ACHN (cell line): Measurements from ENCODE around the gene GABBR1.
A peak's percentile ranks its signal among the peaks of the same experiment; 100 is the strongest.

Source experiments
- DNase-seq: peaks from one replicate; pipeline ENCODE4 v3.0.0-alpha.2; 2015
- in situ Hi-C: cut with HindIII; loops from 2 replicates; pipeline ENCODE4 v1.10.0; 2017; ENCODE audit warnings: low sequenced_read_pairs, low pct_ligation_motif_present, low pct_unique_long_range_greater_than_20kb

Gene GABBR1

DNA sequence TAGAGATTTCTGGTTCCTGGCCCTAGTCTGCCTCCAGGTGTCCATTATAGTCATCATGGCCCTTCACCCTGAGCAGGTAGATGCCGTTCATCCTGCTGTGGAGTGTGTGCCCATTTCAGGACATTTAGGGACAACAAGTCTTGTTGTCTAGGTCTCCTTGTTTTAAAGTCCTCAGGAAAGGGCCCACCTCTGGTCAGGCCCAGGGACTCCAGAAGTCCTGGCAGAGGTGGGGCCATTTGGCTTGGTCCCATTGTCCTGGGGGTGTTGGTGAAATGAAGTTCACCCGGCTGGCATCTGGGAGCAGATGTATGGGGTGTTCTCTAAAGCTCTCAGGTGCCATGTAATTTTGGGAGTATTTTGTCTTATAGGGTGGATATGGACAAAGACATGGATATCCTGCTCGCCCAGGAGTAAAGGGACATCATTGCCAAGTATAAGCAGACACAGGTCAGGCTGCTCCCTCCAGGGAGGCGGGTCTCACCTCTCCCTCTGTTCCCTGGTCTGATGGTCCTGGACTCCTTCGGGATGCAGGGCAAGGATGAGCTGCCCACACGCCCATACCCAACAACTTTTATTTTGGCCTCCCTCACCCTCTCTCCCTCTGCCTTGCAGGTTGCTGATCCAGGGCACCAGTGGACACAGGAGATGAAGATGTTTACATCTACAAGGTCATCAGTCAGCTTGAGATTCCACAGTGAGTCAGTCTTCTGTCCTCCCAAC is 113.5 kb downstream of the GABBR1 start:
- DNase-seq: no peak
- in situ Hi-C loops: no loop called here

DNA sequence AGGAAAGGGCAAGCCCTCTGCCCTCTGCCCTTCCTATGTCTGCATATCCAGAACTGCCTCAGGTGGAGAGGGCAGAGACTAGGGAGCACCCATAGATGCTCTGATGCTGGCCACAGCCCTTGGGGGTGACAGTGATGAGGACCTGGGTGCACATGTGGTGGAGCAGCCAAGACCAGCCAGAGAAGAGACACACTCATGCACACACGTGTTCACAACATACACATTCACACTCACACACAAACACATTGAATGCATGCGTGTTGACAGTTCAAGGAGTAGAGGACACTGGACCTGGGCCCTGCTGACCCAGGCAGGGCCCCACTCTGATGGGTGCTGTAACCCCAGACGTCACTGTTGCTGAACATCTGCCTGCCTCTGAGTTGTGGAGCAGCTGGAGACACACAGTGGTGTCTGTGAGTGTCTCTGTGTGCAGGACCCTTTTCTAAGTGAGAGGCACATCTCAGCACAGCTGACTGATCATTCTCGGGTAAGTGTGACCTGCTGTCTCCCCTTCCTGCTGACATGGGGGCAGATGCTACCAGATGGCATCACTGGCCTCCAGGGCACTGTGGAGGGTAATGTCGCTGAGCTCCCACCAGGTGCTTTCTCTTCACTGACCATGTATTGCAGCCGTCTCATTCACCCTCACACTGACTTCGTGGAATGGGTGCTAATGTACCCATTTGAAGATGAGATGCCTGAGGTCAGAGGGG is 115.1 kb downstream of the GABBR1 start:
- in situ Hi-C loops: no loop called here
- no peak for DNase-seq

GRCh38 chr6:29517245-29517644 is 115.7 kb downstream of the GABBR1 start:
- in situ Hi-C loops: no loop called here
- no peak for DNase-seq

DNA sequence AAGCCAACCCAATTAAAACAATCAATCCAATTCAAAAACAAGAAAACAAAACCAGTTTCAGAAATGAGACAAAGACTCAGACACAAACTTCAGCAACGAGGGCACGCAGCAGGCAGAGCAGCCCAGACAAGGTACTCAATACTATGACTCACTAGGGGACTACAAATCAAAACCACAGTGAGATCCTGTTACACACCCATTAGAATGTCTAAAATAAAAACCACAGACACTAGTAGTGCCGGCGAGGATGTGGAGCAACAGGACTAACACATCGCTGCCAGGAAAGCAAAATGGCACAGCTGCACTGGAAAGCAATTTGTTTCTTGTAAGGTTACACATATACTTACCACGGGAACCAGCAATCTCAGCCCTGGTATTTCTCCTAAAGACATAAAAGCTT is 116.9 kb downstream of the GABBR1 start:
- in situ Hi-C loops: no loop called here
- DNase-seq: peak; percentile 24

DNA sequence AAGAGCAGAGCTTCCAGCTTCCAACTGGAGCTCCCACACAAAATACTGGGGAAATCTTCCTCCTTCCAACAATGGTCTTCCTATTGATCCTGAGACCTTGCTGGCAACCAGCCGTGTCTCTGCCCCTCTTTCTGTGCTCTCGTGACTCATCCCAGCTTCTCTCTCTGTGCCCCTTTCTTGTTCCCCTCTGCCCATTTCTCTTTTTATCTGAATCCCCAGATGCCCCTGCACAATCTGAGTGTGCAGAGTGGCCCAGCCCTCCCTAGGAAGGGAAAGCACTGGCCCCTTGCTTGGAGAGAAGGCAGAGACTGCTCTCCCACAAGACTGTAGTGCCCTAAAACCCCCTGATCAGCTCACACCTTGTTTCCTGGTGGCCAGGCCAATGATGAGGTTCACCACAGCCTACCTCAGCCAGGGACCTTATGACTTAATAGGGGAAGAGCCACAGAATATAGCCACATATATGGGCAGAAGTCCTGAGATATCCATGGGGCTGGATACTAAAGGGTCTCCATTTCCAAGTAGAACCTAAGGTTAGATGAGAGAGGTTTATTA is 122.2 kb downstream of the GABBR1 start:
- in situ Hi-C loops: no loop called here
- no peak for DNase-seq

DNA sequence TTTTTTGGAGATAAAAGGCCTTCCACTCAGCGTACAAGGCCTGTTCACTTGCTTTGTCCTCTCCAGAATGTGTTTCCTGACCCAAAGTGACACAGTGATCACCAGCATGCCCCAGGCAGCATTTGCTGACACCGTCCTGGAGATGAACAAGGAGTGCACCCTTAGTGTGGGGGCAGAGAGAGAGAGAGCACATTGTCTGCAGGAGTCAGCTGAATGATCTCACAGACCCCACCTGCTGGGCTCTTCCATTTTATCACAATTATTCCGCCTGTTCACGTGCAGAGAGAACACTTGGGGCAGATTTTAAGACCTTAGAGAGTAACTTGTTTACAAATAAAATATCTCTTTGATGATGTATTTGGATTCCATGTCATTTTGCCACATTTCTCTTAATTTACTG is 122.8 kb downstream of the GABBR1 start:
- DNase-seq: no peak
- in situ Hi-C loops: no loop called here
